ENCODE measurements around the gene LRG1.

- TF ChIP-seq CTCF (IDR thresholded peaks at IDR 0.05; ENCODE audit: insufficient read depth, low read length), result no peak
- no peak for TF ChIP-seq POLR2AphosphoS5 (IDR thresholded peaks at IDR 0.05; ENCODE audit: low read depth)
Observed at GRCh38 chr19:4504297-4504701, 35.5 kb downstream of the LRG1 start.
